ENCODE data around the gene PARVA.

The PARVA gene

GRCh38 chr11:12433121-12433520 lies 55.8 kb downstream of the PARVA start:
- no peak for DNase-seq (ENCODE audit: low read depth)

- DNase-seq (ENCODE audit: low read depth), result no peak
Observed at GRCh38 chr11:12433571-12434324, 56.4 kb downstream of the PARVA start.

- no peak for DNase-seq (ENCODE audit: low read depth)
Observed at GRCh38 chr11:12434325-12434654, 56.9 kb downstream of the PARVA start.

GRCh38 chr11:12435264-12435663 lies 57.9 kb downstream of the PARVA start:
- DNase-seq (ENCODE audit: low read depth), result no peak

- DNase-seq (ENCODE audit: low read depth), result no peak
Observed at GRCh38 chr11:12436266-12436665, 58.9 kb downstream of the PARVA start.

GRCh38 chr11:12438291-12438690 lies 60.9 kb downstream of the PARVA start:
- no peak for DNase-seq (ENCODE audit: low read depth)

GRCh38 chr11:12439615-12440014 lies 62.2 kb downstream of the PARVA start:
- DNase-seq (ENCODE audit: low read depth), result no peak

GRCh38 chr11:12440565-12440964 lies 63.2 kb downstream of the PARVA start:
- DNase-seq (ENCODE audit: low read depth), result no peak

GRCh38 chr11:12441231-12441861 lies 64.0 kb downstream of the PARVA start:
- no peak for DNase-seq (ENCODE audit: low read depth)

GRCh38 chr11:12444601-12445000 lies 67.2 kb downstream of the PARVA start:
- DNase-seq (ENCODE audit: low read depth), result no peak

- no peak for DNase-seq (ENCODE audit: low read depth)
Observed at GRCh38 chr11:12445001-12445400, 67.6 kb downstream of the PARVA start.

GRCh38 chr11:12446863-12447262 lies 69.5 kb downstream of the PARVA start:
- no peak for DNase-seq (ENCODE audit: low read depth)

- no peak for DNase-seq (ENCODE audit: low read depth)
Observed at GRCh38 chr11:12448131-12448939, 71.0 kb downstream of the PARVA start.

GRCh38 chr11:12449961-12450715 lies 72.8 kb downstream of the PARVA start:
- no peak for DNase-seq (ENCODE audit: low read depth)

GRCh38 chr11:12451179-12451814 lies 73.9 kb downstream of the PARVA start:
- DNase-seq (ENCODE audit: low read depth), result no peak

- no peak for DNase-seq (ENCODE audit: low read depth)
Observed at GRCh38 chr11:12453243-12453642, 75.9 kb downstream of the PARVA start.

GRCh38 chr11:12454782-12455181 lies 77.4 kb downstream of the PARVA start:
- DNase-seq (ENCODE audit: low read depth), result no peak

- DNase-seq (ENCODE audit: low read depth), result no peak
Observed at GRCh38 chr11:12455938-12456337, 78.6 kb downstream of the PARVA start.

- no peak for DNase-seq (ENCODE audit: low read depth)
Observed at GRCh38 chr11:12456651-12457579, 79.5 kb downstream of the PARVA start.

GRCh38 chr11:12458042-12458441 lies 80.7 kb downstream of the PARVA start:
- DNase-seq (ENCODE audit: low read depth), result no peak

GRCh38 chr11:12459374-12459773 lies 82.0 kb downstream of the PARVA start:
- no peak for DNase-seq (ENCODE audit: low read depth)
